MV-4-11 (cell line): ENCODE results near the gene SCAF1.
A peak's percentile ranks its signal among the peaks of the same experiment; 100 is the strongest.

Experiments
- DNase-seq: peaks from one replicate; lab custom pipeline; 2025; lab: John Stamatoyannopoulos, UW

The SCAF1 gene

GRCh38 chr19:49685845-49686332 lies 43.9 kb downstream of the SCAF1 start:
- no peak for DNase-seq

DNA sequence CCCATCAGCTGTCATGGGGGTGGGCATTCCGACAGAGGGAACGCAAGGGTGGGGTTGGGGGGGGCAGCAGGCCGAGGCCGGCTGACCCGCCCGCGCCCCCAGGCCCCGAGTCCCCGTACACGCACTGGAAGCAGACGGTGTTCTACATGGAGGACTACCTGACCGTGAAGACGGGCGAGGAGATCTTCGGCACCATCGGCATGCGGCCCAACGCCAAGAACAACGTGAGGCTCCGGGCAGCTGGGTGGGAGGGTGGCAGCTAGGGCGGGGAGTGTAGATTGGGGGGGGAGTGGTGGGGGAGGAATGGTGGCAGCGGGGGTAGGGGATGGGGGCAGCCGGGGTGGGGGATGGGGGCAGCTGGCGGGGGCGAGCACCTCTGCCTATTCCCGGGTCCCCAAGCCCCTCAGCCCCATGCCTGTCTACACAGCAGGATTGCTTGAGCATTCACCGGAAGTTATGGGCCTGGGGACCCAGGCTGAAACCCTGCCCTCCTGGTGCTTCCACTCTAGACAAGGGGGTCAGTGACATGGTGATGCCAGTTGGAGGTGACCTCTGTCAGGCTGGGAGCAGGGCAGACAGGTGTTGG lies 44.6 kb downstream of the SCAF1 start:
- DNase-seq: no peak

DNA sequence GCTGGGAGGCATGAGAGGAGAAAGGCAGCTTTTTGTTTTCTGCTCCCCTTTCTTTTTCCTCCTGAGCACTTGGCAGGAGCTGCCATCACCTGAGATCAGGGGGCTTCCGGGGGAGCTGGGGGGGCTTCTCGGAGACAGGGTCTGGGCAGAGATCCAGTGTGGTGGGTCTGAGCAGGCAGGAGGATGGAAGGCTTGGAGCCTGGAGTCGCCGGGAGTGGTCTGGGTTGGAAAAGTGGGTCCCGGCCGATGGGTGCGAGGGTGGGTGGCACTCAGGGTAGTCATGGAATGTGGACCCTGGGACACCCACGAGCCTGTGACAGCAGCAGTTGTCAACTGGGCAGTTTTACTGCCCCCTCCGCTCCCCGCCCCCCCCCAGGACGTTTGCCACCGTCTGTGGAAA lies 45.1 kb downstream of the SCAF1 start:
- DNase-seq: no peak

GRCh38 chr19:49687566-49688316 lies 45.7 kb downstream of the SCAF1 start:
- peak; percentile 70 for DNase-seq

DNA sequence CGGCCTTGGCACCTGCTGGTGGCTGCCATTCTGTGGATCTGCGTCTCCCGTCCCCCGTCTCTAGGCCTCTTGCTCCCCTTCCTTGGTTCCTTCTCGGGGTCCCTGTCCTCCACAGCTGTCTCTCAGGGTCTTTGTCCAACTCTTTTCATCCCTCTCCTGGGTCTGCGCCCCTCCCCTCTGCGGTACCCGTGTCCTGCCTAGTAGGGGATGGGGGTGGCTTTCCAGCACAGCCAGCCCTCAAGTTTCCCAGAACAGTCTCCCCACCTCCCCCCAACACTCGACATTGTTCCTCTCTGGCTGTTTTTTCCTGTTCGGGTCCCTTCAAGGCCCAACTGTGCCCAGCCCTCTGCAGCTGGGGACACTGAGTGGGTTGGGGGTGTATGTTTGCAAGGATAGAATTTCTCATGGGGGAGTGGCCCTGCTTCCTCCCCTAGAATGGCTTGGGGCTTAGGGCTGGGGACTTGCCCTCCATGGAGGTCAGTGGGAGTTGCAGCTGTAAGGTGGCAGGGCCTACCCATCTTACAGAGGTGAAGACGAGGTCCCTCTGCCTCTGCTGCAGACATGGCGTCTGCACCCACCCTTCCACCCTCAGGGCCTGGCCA lies 46.6 kb downstream of the SCAF1 start:
- DNase-seq: no peak

DNA sequence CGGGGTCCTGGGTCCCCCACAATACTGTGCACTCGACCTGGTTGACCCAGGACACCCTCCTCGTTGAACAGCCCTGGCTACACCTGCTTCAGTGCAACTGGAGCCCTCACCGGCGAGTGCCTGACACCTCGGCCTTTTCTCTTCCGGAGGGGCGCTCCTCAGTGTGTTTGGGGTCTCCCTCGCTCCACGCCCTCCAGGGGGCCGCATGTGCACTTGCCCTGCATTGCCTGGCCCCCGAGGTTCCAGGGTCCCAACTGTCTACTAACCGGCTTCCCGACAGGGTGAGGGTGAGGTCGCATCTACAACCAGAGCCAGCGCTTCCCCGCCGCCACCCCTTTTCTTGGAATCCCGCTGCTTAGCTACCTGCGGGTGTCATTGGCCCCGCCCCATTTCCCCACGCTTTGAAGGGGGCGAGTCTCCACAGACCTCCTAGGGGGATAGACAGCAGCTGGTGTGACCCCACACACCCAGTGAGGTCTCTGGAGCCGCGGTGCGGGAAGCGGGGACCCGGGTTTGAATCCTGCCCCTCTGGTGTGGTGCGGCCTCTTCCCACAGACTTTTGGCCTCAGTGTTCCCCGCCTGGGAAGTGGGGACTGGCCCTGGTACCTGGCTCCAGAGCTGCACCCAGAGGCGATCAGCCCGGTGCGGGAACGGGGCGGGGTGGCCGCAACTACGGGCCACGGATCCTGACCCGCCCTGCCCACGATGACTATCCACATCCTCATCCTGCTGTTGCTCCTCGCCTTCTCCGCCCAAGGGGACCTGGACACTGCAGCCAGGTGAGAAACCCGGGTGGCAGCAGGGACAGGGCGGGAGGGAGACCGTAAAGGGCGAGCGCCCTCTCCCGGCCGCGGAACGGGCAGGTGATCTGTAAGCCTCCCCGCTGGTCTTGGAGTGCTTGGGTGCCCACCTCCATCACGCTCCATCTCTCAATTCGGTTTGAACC lies 47.4 kb downstream of the SCAF1 start, which contains the start of gene ADM5:
Gene ADM5, plus strand, starts transcription at position 462 of the 946 bp plus-strand sequence. Its CDS starts 244 bp downstream, at position 706.
- DNase-seq: no peak

DNA sequence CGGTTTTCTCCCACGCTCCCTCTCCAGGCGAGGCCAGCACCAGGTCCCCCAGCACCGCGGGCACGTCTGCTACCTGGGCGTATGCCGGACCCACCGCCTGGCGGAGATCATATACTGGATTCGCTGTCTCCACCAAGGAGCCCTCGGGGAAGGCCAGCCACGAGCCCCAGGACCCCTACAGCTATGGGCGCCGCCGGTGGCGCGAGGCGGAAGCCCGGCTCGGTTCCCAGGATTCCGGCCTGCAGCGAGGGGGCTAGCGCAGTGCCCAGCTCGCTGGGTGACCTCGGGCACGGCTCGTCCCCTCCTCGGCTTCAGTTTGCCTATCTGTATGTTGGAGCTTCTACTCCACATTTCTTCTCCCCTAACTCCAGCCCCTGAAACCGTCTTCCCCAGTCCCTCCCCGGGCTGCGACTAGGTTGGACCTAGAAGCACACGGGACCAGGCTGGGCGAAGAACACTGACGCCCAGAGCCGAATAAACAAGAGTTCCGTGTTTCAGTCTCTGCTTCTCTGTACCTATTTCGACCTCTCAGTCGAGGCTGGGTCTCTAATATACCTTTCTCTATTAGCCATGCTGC lies 48.2 kb downstream of the SCAF1 start:
- no peak for DNase-seq

DNA sequence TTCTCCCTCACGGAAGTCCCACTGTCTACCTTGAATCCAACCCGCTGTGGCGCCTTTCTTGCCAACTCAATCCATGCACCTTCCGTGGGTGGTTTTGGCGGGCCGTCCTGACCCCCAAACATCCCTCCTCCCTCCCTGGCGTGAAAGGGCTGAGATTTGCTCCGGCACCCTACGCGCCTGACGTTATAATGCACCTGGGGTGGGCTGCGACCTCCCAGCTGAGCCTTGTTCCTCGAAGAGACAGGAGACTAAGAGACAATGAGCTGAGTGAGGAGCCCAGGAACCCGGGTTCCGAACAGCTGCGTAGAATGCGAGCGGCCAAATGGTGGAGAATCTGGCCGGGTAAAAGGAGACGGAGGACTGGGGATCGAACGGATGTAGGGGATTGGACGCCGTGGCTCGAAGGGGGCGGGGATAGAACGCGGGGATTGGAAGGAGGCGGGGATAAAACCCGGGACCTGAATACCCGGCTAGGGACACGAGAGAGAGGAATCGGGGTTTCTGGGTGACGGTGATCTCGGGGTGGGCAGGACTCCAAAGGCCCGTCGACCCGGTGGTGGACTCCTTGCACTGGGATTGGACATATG lies 48.7 kb downstream of the SCAF1 start, which contains the start of gene CPT1C:
Gene CPT1C, plus strand, starts transcription at position 461 of the 587 bp plus-strand sequence. CDS start 1,137 bp downstream, outside the sequence.
- DNase-seq: no peak

DNA sequence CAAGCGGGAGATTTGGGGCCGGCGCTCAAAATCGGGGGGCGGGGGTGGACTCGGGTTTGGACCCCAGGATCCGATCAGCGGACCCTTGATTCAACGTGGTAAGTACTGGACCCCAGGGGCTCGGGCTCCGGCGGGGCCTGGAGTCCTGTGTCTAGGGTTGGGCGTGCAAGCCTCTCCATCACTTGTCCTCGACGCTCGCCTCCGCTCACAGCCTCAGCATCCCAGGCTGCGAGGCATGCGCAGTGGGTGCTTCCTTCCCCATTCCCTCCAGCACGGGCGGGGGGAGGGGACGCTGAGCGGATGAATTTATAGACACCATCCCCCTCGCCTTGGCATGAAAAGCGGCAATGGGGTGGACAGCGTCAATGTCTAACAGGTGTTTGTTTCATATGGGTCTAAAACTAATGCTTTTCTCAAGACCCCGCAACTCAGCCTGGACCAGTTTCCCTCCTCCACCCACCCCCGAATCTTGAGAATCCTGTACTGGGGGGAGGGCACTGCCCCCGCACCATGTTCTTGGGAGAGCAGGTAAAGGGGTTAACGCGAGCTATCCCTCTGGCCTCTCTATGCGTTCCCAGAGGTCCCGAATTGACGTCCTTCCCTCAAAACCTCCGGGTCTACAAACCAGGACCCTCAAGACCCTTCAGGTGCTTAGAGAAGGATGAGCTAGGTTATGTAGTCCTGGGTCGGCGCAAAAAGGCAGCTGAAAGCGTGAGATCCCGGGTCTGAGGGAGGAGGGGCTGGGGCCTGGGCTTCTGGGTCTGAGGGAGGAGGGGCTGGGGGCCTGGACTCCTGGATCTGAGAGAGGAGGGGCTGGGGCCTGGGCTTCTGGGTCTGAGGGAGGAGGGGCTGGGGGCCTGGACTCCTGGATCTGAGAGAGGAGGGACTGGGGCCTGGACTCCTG lies 49.5 kb downstream of the SCAF1 start:
- DNase-seq: peak; percentile 58

GRCh38 chr19:49692147-49692506 lies 50.1 kb downstream of the SCAF1 start:
- DNase-seq: no peak

DNA sequence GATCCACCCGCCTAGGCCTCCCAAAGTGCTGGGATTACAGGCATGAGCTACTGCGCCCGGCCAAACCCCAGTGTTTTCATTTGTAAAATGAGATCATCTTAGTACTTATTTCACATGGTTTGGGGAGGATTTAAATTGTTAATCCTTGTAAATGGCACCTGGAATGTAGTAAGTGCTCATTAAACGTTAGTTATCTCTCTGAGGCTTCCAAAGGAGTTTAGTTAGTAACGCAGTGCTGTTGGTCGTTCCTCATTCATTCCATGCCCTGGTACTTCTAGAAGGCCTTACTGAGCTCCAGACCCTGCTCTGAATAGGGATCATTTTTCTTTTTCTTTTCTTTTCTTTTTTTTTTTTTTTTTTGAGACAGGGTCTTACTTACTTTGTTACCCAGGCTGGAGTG lies 54.1 kb downstream of the SCAF1 start:
- no peak for DNase-seq

- no peak for DNase-seq
These were observed 54.9 kb downstream of the SCAF1 start for GRCh38 chr19:49696865-49697264.

GRCh38 chr19:49699364-49699763 lies 57.4 kb downstream of the SCAF1 start:
- no peak for DNase-seq

GRCh38 chr19:49700563-49700962 lies 58.6 kb downstream of the SCAF1 start:
- no peak for DNase-seq

GRCh38 chr19:49701271-49701786 lies 59.3 kb downstream of the SCAF1 start:
- no peak for DNase-seq

DNA sequence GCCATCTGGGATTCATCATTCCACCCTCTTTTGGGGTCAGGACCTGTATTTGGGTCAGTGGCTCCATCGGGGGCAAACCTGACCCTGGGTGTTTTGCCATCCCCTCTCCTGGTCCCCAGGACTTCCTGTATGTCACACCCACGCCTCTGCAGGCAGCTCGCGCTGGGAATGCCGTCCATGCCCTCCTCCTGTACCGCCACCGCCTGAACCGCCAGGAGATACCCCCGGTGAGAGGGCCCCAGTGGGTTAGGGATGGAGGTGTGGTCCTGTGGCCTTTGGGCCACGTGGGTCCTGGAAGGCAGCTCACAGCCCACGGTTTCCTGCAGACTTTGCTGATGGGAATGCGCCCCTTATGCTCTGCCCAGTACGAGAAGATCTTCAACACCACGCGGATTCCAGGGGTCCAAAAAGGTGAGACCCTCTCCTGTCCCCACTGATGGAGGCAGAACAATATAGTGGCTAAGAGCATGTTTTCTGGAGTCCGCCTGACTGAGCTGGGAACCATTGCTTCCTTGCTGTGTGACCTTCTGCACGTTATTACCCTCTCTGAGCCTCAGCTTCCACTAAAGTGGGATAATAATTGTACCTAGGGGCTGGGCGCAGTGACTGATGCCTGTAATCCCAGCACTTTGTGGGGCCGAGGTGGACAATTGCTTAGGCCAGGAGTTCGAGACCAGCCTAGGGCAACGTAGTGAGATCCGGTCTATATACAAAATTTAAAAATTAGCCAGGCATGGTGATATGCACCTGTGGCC lies 63.1 kb downstream of the SCAF1 start:
- no peak for DNase-seq

- DNase-seq: no peak
These were observed 63.9 kb downstream of the SCAF1 start for GRCh38 chr19:49705919-49706318.
